Measurements from ENCODE around the gene SLC35F3. TPM values are rescaled to one million over a fixed set of nuclear protein-coding genes. Genes with fewer than 3 reads are reported as not detected.

SLC35F3 gene
- total RNA-seq, 1 donor from 2014 or later, result 0.52 TPM

GRCh38 chr1:234186037-234186688 is 281.7 kb downstream of the SLC35F3 start:
- Histone ChIP-seq H3K36me3 (ENCODE audit: control insufficient read depth in 3 of 3, insufficient read depth in 3 of 3, low read length in 3 of 3) (no peaks in the 10 kb centered on the region), H3K27me3 (ENCODE audit: control insufficient read depth in 3 of 3, insufficient read depth in 3 of 3, low read length in 3 of 3) (peaks cover 0 to 4% (median 0%) of the 10 kb centered on the region in 3 donors), H3K9me3 (ENCODE audit: control insufficient read depth in 3 of 3, low read length in 3 of 3) (no peaks in the 10 kb centered on the region), H3K27ac (ENCODE audit: low read depth, low read length) (no peak overlapping the region), H3K9ac (ENCODE audit: low read depth in 1 of 3, low read length in 3 of 3) (no peak overlapping the region), H3K4me3 (ENCODE audit: low read length in 3 of 3) (no peak overlapping the region), H3K4me1 (ENCODE audit: control insufficient read depth in 3 of 3, insufficient read depth in 3 of 3, low read length in 3 of 3) (no peaks in the 10 kb centered on the region)

GRCh38 chr1:234188454-234188792 is 283.9 kb downstream of the SLC35F3 start:
- Histone ChIP-seq H3K27ac (ENCODE audit: low read depth, low read length) (no peak overlapping the region), H3K27me3 (ENCODE audit: control insufficient read depth in 3 of 3, insufficient read depth in 3 of 3, low read length in 3 of 3) (peaks cover 0 to 4% (median 0%) of the 10 kb centered on the region in 3 donors), H3K9ac (ENCODE audit: low read depth in 1 of 3, low read length in 3 of 3) (no peak overlapping the region), H3K4me1 (ENCODE audit: control insufficient read depth in 3 of 3, insufficient read depth in 3 of 3, low read length in 3 of 3) (no peaks in the 10 kb centered on the region), H3K9me3 (ENCODE audit: control insufficient read depth in 3 of 3, low read length in 3 of 3) (no peaks in the 10 kb centered on the region), H3K36me3 (ENCODE audit: control insufficient read depth in 3 of 3, insufficient read depth in 3 of 3, low read length in 3 of 3) (no peaks in the 10 kb centered on the region), H3K4me3 (ENCODE audit: low read length in 3 of 3) (no peak overlapping the region)

GRCh38 chr1:234197839-234198238 is 293.4 kb downstream of the SLC35F3 start:
- Histone ChIP-seq H3K9me3 (ENCODE audit: control insufficient read depth in 3 of 3, low read length in 3 of 3) (no peaks in the 10 kb centered on the region), H3K27me3 (ENCODE audit: control insufficient read depth in 3 of 3, insufficient read depth in 3 of 3, low read length in 3 of 3) (no peaks in the 10 kb centered on the region), H3K27ac (ENCODE audit: low read depth, low read length) (no peak overlapping the region), H3K36me3 (ENCODE audit: control insufficient read depth in 3 of 3, insufficient read depth in 3 of 3, low read length in 3 of 3) (no peaks in the 10 kb centered on the region), H3K4me3 (ENCODE audit: low read length in 3 of 3) (no peak overlapping the region), H3K4me1 (ENCODE audit: control insufficient read depth in 3 of 3, insufficient read depth in 3 of 3, low read length in 3 of 3) (peaks cover 0 to 9% (median 3%) of the 10 kb centered on the region in 3 donors), H3K9ac (ENCODE audit: low read depth in 1 of 3, low read length in 3 of 3) (no peak overlapping the region)

- Histone ChIP-seq H3K9me3 (ENCODE audit: control insufficient read depth in 3 of 3, low read length in 3 of 3) (no peaks in the 10 kb centered on the region), H3K4me1 (ENCODE audit: control insufficient read depth in 3 of 3, insufficient read depth in 3 of 3, low read length in 3 of 3) (peaks cover 0 to 9% (median 3%) of the 10 kb centered on the region in 3 donors), H3K36me3 (ENCODE audit: control insufficient read depth in 3 of 3, insufficient read depth in 3 of 3, low read length in 3 of 3) (no peaks in the 10 kb centered on the region), H3K27me3 (ENCODE audit: control insufficient read depth in 3 of 3, insufficient read depth in 3 of 3, low read length in 3 of 3) (no peaks in the 10 kb centered on the region), H3K27ac (ENCODE audit: low read depth, low read length) (no peak overlapping the region), H3K4me3 (ENCODE audit: low read length in 3 of 3) (no peak overlapping the region), H3K9ac (ENCODE audit: low read depth in 1 of 3, low read length in 3 of 3) (no peak overlapping the region)
Observed at GRCh38 chr1:234199476-234200127, 295.1 kb downstream of the SLC35F3 start.

- Histone ChIP-seq H3K4me1 (ENCODE audit: control insufficient read depth in 3 of 3, insufficient read depth in 3 of 3, low read length in 3 of 3) (peaks cover 0 to 9% (median 3%) of the 10 kb centered on the region in 3 donors), H3K36me3 (ENCODE audit: control insufficient read depth in 3 of 3, insufficient read depth in 3 of 3, low read length in 3 of 3) (no peaks in the 10 kb centered on the region), H3K9ac (ENCODE audit: low read depth in 1 of 3, low read length in 3 of 3) (peak overlapping the region in 1 of 3 donors; percentile 9), H3K27me3 (ENCODE audit: control insufficient read depth in 3 of 3, insufficient read depth in 3 of 3, low read length in 3 of 3) (no peaks in the 10 kb centered on the region), H3K9me3 (ENCODE audit: control insufficient read depth in 3 of 3, low read length in 3 of 3) (no peaks in the 10 kb centered on the region), H3K4me3 (ENCODE audit: low read length in 3 of 3) (no peak overlapping the region), H3K27ac (ENCODE audit: low read depth, low read length) (no peak overlapping the region)
Observed at GRCh38 chr1:234200566-234200965, 296.1 kb downstream of the SLC35F3 start.

GRCh38 chr1:234201600-234201999 is 297.1 kb downstream of the SLC35F3 start:
- H3K27ac ChIP-seq (ENCODE audit: low read depth, low read length), result no peak overlapping the region
- no peaks in the 10 kb centered on the region for H3K9me3 ChIP-seq (ENCODE audit: control insufficient read depth in 3 of 3, low read length in 3 of 3)
- no peak overlapping the region for H3K4me3 ChIP-seq (ENCODE audit: low read length in 3 of 3)
- H3K36me3 ChIP-seq (ENCODE audit: control insufficient read depth in 3 of 3, insufficient read depth in 3 of 3, low read length in 3 of 3), result no peaks in the 10 kb centered on the region
- H3K4me1 ChIP-seq (ENCODE audit: control insufficient read depth in 3 of 3, insufficient read depth in 3 of 3, low read length in 3 of 3), result peaks cover 5 to 16% (median 5%) of the 10 kb centered on the region in 3 donors
- no peak overlapping the region for H3K9ac ChIP-seq (ENCODE audit: low read depth in 1 of 3, low read length in 3 of 3)
- H3K27me3 ChIP-seq (ENCODE audit: control insufficient read depth in 3 of 3, insufficient read depth in 3 of 3, low read length in 3 of 3), result no peaks in the 10 kb centered on the region

- H3K4me1 ChIP-seq (ENCODE audit: control insufficient read depth in 3 of 3, insufficient read depth in 3 of 3, low read length in 3 of 3), result peaks cover 10 to 13% (median 11%) of the 10 kb centered on the region in 3 donors
- no peak overlapping the region for H3K4me3 ChIP-seq (ENCODE audit: low read length in 3 of 3)
- H3K27me3 ChIP-seq (ENCODE audit: control insufficient read depth in 3 of 3, insufficient read depth in 3 of 3, low read length in 3 of 3), result no peaks in the 10 kb centered on the region
- no peak overlapping the region for H3K9ac ChIP-seq (ENCODE audit: low read depth in 1 of 3, low read length in 3 of 3)
- no peaks in the 10 kb centered on the region for H3K9me3 ChIP-seq (ENCODE audit: control insufficient read depth in 3 of 3, low read length in 3 of 3)
- H3K36me3 ChIP-seq (ENCODE audit: control insufficient read depth in 3 of 3, insufficient read depth in 3 of 3, low read length in 3 of 3), result no peaks in the 10 kb centered on the region
- no peak overlapping the region for H3K27ac ChIP-seq (ENCODE audit: low read depth, low read length)
Observed at GRCh38 chr1:234205966-234206365, 301.5 kb downstream of the SLC35F3 start.

GRCh38 chr1:234206651-234207284 is 302.3 kb downstream of the SLC35F3 start:
- Histone ChIP-seq H3K4me3 (ENCODE audit: low read length in 3 of 3) (no peak overlapping the region), H3K9ac (ENCODE audit: low read depth in 1 of 3, low read length in 3 of 3) (no peak overlapping the region), H3K27ac (ENCODE audit: low read depth, low read length) (peak overlapping the region; percentile 44), H3K4me1 (ENCODE audit: control insufficient read depth in 3 of 3, insufficient read depth in 3 of 3, low read length in 3 of 3) (peaks cover 9 to 12% (median 11%) of the 10 kb centered on the region in 3 donors), H3K36me3 (ENCODE audit: control insufficient read depth in 3 of 3, insufficient read depth in 3 of 3, low read length in 3 of 3) (no peaks in the 10 kb centered on the region), H3K27me3 (ENCODE audit: control insufficient read depth in 3 of 3, insufficient read depth in 3 of 3, low read length in 3 of 3) (no peaks in the 10 kb centered on the region), H3K9me3 (ENCODE audit: control insufficient read depth in 3 of 3, low read length in 3 of 3) (no peaks in the 10 kb centered on the region)

GRCh38 chr1:234208351-234208750 is 303.9 kb downstream of the SLC35F3 start:
- Histone ChIP-seq H3K9ac (ENCODE audit: low read depth in 1 of 3, low read length in 3 of 3) (no peak overlapping the region), H3K4me1 (ENCODE audit: control insufficient read depth in 3 of 3, insufficient read depth in 3 of 3, low read length in 3 of 3) (peaks cover 11 to 15% (median 11%) of the 10 kb centered on the region in 3 donors), H3K36me3 (ENCODE audit: control insufficient read depth in 3 of 3, insufficient read depth in 3 of 3, low read length in 3 of 3) (no peaks in the 10 kb centered on the region), H3K9me3 (ENCODE audit: control insufficient read depth in 3 of 3, low read length in 3 of 3) (no peaks in the 10 kb centered on the region), H3K4me3 (ENCODE audit: low read length in 3 of 3) (no peak overlapping the region), H3K27ac (ENCODE audit: low read depth, low read length) (no peak overlapping the region), H3K27me3 (ENCODE audit: control insufficient read depth in 3 of 3, insufficient read depth in 3 of 3, low read length in 3 of 3) (no peaks in the 10 kb centered on the region)

- Histone ChIP-seq H3K9me3 (ENCODE audit: control insufficient read depth in 3 of 3, low read length in 3 of 3) (no peaks in the 10 kb centered on the region), H3K4me3 (ENCODE audit: low read length in 3 of 3) (no peak overlapping the region), H3K9ac (ENCODE audit: low read depth in 1 of 3, low read length in 3 of 3) (no peak overlapping the region), H3K4me1 (ENCODE audit: control insufficient read depth in 3 of 3, insufficient read depth in 3 of 3, low read length in 3 of 3) (peaks cover 12 to 19% (median 12%) of the 10 kb centered on the region in 3 donors), H3K36me3 (ENCODE audit: control insufficient read depth in 3 of 3, insufficient read depth in 3 of 3, low read length in 3 of 3) (no peaks in the 10 kb centered on the region), H3K27ac (ENCODE audit: low read depth, low read length) (no peak overlapping the region), H3K27me3 (ENCODE audit: control insufficient read depth in 3 of 3, insufficient read depth in 3 of 3, low read length in 3 of 3) (peaks cover 0 to under 1% (median 0%) of the 10 kb centered on the region in 3 donors)
Observed at GRCh38 chr1:234208791-234209190, 304.3 kb downstream of the SLC35F3 start.
